SKM-1 (cell line): Measurements from ENCODE around the gene RXRA.
A peak's percentile ranks its signal among the peaks of the same experiment; 100 is the strongest.

Experiments
- DNase-seq: peaks from one replicate; lab custom pipeline; 2025; ENCODE audit not compliant: unreplicated experiment; lab: John Stamatoyannopoulos, UW

Gene RXRA

DNA sequence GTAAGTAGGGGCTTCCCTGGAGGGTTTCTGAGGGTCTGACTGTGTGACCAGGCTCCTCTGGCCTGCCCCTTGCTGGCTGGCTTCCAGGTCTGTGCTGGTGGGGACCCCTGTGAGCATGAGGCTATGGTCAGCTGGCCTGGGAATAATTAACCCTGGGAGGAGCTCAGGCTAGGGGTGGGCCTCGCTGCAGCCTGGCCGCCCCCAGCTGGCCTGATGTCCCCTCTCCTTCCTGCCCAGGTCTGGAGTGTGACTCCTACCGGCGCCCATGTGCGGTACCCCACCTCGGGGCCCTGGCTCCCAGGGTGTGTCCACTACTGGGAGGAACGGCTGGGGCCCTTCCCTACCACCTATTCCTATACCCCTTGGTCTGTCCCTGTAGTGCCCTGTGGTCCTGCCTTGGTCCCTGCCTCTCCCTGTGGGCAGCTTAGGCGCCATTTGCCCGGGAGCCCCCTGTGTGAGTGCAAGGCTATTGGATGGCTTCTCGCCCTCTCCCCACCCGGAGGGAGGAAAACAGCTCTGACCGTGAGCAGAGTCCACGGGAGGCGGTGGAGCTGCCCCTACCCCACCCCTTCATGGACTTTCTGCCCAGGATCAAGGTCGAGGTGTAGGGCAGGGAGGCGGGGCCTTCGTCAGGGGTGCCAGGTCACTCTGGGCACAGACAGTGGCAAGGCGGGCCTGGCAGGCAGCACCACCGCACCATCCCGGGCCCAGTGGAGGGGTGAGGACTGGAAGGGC is 9.4 kb downstream of the RXRA start:
- no peak for DNase-seq

GRCh38 chr9:134336228-134336627 is 10.0 kb downstream of the RXRA start:
- DNase-seq, result no peak

DNA sequence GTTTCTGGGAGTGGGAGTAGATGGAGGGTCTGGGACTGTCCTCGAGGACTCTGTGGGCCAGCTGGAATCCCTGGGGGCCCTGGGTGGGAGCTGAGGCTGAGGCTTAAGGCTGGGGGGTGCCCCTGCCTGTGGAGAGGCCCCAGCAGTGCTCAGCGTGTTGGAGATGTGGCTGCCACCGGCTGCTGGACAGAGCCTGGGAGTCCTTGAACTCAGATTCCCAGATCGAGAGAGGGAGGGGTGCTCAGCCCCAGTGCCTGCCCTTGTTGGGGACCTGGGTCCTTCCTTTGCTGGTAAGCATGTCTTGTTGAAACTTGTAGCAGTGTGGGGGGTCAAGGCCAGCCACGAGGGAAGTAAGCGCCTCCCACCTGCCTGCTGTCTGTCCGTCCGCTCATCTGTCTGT is 10.7 kb downstream of the RXRA start:
- DNase-seq, result no peak

- no peak for DNase-seq
Observed at GRCh38 chr9:134337469-134337868, 11.2 kb downstream of the RXRA start.

DNA sequence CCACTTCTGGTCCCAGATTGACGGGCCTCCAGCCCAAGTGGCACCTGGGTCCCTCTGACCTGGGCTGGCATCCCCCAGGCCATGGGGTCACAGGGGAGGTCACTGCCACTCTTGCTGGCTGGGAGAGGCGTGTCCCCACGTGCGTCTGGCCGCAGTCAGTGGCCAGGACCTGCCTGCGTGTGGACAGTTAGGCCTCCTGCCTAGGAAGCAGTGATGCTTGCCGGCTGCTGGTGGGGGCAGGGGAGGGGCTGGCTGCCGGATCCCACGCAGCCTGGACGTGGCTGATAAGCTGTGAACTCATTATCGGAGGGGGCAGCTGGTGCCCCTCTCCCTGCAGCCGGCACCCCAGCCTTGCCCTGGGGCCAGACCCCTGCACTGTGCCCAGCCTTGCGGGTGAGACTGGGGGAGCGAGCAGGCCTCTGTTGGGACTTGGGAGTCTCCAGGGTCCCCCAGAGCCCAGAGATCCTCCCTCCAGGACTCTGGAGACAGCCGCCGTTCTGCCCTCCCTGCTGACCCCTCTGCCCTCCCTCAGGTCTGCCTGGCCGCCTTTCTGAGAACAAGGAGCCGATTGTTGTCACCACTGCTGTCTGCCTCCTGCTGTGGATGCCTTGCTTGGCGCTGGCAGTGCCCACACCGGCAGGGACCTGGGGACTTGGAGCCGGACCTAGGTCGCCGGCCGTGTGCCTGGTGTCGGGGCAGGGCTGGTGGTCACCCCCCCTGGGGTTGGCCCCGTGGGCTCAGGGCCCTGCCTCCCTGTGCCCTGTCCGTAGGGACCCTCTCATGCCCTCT is 12.3 kb downstream of the RXRA start:
- DNase-seq, result no peak

GRCh38 chr9:134339183-134339806 is 13.0 kb downstream of the RXRA start:
- no peak for DNase-seq

GRCh38 chr9:134340475-134341160 is 14.4 kb downstream of the RXRA start:
- peak; percentile 63 for DNase-seq

GRCh38 chr9:134341306-134341705 is 15.1 kb downstream of the RXRA start:
- DNase-seq, result peak; percentile 70

GRCh38 chr9:134341929-134342745 is 15.9 kb downstream of the RXRA start:
- no peak for DNase-seq

DNA sequence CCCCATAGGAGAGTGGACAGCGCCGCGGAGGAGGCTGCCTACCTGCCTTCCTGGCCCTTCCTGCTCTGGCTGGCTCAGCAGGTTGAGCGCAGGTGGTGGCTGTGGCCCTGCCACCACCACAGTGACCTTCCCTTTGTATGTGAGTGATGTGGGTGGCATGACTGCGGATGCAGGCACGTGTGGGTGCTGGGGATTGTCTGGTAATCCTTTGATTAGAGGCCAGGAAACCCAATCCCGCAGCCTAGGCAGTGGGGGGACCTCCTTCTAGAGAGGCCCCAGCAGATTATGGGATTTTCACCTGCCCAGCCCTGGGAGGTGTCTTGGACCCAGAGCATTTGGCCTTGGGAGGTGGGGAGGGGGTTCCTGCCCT is 16.5 kb downstream of the RXRA start:
- DNase-seq, result no peak

- no peak for DNase-seq
Observed at GRCh38 chr9:134343637-134344036, 17.4 kb downstream of the RXRA start.

DNA sequence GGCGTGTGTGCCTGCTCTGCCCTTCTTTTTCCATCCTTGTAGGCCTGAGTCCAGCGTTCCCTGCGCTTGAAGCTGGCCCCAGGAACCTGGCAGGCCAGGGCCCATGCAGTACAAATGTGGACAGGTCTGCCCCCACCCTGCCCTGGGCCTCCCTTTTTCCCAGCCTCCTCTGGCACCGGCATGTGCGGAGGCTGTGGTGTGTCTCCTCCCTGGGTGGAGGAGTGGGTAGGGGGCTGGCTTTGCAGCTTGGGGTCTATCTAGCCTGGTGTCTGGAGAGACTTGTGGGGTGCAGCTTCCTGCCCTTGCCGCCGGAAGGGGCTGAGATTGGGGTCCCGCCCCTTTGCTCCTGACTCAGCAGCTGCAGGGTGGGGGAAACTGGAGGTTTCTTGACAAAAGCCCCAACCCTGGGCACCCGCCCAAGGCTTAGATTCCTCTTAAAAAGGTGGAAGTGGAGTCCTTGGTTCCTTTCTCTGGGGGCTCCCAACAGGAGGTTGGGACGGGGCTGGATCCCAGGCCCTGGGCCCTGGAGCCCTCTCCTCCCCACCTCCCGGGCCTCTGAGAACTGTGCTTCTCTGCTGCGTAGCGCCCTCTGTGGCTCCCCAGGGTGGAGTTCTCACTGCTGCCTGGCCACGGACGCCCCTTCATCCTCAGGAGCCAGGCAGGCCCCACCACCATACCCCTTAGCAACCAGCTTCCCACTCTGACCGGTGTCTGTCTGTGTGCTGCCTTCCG is 18.0 kb downstream of the RXRA start:
- peak; percentile 12 for DNase-seq

DNA sequence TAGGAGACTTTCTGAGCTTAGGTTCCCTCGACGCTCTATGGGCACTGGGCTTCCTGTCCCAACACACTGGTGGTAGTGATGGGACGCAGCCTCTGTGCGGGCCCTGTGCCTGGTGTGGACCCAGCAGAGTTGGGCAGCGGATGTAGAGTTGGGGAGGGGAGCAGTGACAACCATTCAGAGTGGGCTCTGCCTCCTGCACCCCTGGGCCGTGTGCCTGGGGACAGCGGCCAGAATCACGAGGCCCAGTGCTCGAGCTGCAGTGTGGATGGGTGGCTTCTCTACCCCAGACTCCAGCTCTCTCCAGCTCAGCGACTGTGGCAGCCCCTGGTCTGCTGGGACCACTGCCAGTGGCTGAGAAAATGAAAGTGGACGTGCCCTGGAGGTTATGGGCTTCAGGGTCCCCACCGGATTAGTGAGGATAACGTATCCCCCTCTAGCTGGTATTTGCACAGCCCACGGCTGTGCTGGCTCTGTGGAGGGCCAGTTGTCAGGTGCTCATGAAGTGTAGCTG is 18.6 kb downstream of the RXRA start:
- DNase-seq, result no peak

GRCh38 chr9:134345737-134346136 is 19.5 kb downstream of the RXRA start:
- no peak for DNase-seq

DNA sequence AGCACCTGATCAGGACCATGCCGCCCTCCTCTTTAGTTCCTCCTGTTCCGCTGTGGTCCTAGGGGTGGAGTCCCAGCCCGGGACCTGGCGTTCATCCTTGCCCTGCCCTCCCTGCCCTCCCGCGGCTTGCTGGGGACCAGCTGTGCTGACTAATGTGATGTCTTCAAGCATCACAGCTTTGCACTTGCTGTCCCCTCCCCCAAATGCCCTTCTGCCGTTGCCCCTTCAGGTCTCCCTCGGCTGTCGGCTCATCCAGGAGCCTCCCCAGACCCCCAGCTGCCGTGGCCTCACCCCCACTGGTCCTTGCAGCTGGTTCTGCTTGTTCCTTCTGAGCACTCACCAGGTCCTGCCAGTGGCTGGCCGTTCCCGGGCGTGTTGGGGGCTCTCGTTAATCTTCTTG is 19.9 kb downstream of the RXRA start:
- no peak for DNase-seq

DNA sequence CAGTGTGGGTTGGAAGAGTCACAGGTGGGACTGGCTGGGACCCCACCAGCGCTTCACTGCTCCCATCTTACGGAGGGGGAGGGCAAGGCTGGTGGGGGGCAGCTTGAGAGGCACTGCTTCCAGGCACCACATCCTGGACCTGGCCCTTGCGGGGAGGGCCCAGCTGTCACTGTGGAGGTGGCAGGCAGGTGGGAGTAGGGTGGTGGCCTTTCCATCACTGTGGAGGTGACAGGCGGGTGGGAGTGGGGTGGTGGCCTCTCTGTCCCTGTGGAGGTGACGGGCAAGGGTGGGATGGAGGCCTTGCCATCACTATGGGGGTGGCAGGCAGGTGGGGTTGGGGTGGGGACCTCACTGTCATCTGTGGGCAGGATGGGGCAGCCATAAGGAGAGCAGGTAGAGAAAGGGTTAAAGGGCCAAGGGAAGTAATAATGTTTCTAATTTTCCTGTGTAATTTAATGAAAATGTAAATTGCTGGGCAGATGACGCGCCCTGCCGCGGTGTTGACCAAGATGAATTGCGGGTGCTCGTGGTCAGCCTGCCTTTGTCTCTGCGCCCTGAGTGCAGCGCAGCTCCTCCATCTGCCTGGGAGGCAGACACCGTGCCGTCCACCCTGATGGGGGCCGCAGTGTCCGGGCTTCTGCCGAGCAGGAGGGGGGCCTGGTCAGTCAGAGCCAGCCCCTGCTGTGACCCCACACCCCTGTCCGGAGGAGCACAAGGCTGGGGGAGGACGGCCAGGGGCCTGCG is 20.8 kb downstream of the RXRA start:
- DNase-seq, result no peak

DNA sequence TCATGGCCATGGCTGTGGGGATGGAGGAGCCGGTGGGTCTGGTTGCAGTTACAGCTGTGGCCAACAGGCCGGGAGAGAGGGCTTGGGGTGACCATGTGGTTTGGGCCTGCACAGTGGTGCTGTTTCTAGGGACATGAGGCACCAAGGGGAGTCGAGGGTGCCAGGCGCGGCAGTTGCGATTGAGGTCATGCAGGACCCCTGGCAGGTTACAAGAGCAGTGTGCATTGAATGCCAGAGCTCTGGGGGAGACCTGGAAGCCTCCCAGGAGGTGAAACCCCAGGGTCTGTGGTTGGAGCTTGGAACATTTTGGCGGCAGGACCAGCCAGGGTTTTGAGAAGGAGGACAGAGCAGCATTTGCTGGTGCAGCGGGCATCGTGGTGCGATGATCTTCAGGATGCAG is 21.7 kb downstream of the RXRA start:
- DNase-seq, result no peak

GRCh38 chr9:134348404-134349155 is 22.3 kb downstream of the RXRA start:
- no peak for DNase-seq
